NCI-H2107 treated with DMSO at 0.1 percent for 48 hours (cell line): ENCODE measurements around the gene DES.

Source experiments
- DNase-seq: peaks from one replicate; lab custom pipeline; 2025; ENCODE audit not compliant: unreplicated experiment; lab: John Stamatoyannopoulos, UW

The DES gene

GRCh38 chr2:219472629-219473187, 54.5 kb downstream of the DES start:
- DNase-seq, result no peak

GRCh38 chr2:219473511-219473910, 55.3 kb downstream of the DES start:
- no peak for DNase-seq

GRCh38 chr2:219474285-219475060, 56.3 kb downstream of the DES start:
- no peak for DNase-seq

- DNase-seq, result no peak
Measured at GRCh38 chr2:219475278-219475677, 57.1 kb downstream of the DES start.

- no peak for DNase-seq
Measured at GRCh38 chr2:219475697-219476651, 57.8 kb downstream of the DES start.
